ENCODE measurements around the gene MAN2A2. TPM values are rescaled to one million over a fixed set of nuclear protein-coding genes. Genes with fewer than 3 reads are reported as not detected.

The MAN2A2 gene
- polyA plus RNA-seq, 1 experiment: 14.3 TPM

- no peak overlapping the region for H3K27ac ChIP-seq (ENCODE audit: low read depth, low read length)
- no peaks in the 10 kb centered on the region; the same call in 1 of the 2 replicates for H3K9me3 ChIP-seq (ENCODE audit: control insufficient read depth, insufficient read depth, low read length)
- H3K4me3 ChIP-seq (ENCODE audit: low read depth, low read length): peak overlapping the region; percentile 77
- TF ChIP-seq, protein P1, sequence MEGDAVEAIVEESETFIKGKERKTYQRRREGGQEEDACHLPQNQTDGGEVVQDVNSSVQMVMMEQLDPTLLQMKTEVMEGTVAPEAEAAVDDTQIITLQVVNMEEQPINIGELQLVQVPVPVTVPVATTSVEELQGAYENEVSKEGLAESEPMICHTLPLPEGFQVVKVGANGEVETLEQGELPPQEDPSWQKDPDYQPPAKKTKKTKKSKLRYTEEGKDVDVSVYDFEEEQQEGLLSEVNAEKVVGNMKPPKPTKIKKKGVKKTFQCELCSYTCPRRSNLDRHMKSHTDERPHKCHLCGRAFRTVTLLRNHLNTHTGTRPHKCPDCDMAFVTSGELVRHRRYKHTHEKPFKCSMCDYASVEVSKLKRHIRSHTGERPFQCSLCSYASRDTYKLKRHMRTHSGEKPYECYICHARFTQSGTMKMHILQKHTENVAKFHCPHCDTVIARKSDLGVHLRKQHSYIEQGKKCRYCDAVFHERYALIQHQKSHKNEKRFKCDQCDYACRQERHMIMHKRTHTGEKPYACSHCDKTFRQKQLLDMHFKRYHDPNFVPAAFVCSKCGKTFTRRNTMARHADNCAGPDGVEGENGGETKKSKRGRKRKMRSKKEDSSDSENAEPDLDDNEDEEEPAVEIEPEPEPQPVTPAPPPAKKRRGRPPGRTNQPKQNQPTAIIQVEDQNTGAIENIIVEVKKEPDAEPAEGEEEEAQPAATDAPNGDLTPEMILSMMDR (IDR thresholded peaks at IDR 0.05; ENCODE audit: low read depth, low read length): no peak
- no peak for DNase-seq (ENCODE audit: low read depth, low spot score)
- ChIA-PET POLR2A (interaction anchor here (0.6 to 1.4 kb wide), 3 partner anchors 33 to 616 kb away, joined by 4 to 5 read pairs (median 4); no protein-coding TSS in a partner anchor), CTCF (interaction anchor here (0.8 to 9.3 kb wide), 7 partner anchors 14 to 368 kb away, joined by 3 to 98 read pairs (median 4); partner anchors contain the start of genes HDDC3 and UNC45A)
- H3K27me3 ChIP-seq (ENCODE audit: control insufficient read depth, insufficient read depth, low read length): no peaks in the 10 kb centered on the region
Observed at GRCh38 chr15:90903733-90904536, 833 bp downstream of the MAN2A2 start.

GRCh38 chr15:90904746-90905145 lies 1.6 kb downstream of the MAN2A2 start:
- H3K4me3 ChIP-seq (ENCODE audit: low read depth, low read length): no peak overlapping the region
- no peak for DNase-seq (ENCODE audit: low read depth, low spot score)
- TF ChIP-seq, protein P1 (IDR thresholded peaks at IDR 0.05; ENCODE audit: low read depth, low read length): no peak
- POLR2A ChIA-PET: no interaction called here
- H3K27ac ChIP-seq (ENCODE audit: low read depth, low read length): no peak overlapping the region
- H3K27me3 ChIP-seq (ENCODE audit: control insufficient read depth, insufficient read depth, low read length): no peaks in the 10 kb centered on the region
- H3K9me3 ChIP-seq (ENCODE audit: control insufficient read depth, insufficient read depth, low read length): no peaks in the 10 kb centered on the region; the same call in 1 of the 2 replicates
- CTCF ChIA-PET: interaction anchor here (0.8 to 9.3 kb wide), 3 partner anchors 19 to 367 kb away, joined by 4 to 98 read pairs (median 4); partner anchors contain the start of genes HDDC3 and UNC45A

- H3K27ac ChIP-seq (ENCODE audit: low read depth, low read length): no peak overlapping the region
- TF ChIP-seq, protein P1 (IDR thresholded peaks at IDR 0.05; ENCODE audit: low read depth, low read length): no peak
- H3K4me3 ChIP-seq (ENCODE audit: low read depth, low read length): no peak overlapping the region
- H3K27me3 ChIP-seq (ENCODE audit: control insufficient read depth, insufficient read depth, low read length): no peaks in the 10 kb centered on the region
- no peak for DNase-seq (ENCODE audit: low read depth, low spot score)
- ChIA-PET POLR2A (no interaction called here), CTCF (interaction anchor here (9.3 kb wide), 1 partner anchor 27 kb away, joined by 98 read pairs; the partner anchor contains the start of genes HDDC3 and UNC45A)
- H3K9me3 ChIP-seq (ENCODE audit: control insufficient read depth, insufficient read depth, low read length): no peaks in the 10 kb centered on the region; the same call in 1 of the 2 replicates
Observed at GRCh38 chr15:90905306-90906180, 2.4 kb downstream of the MAN2A2 start.

GRCh38 chr15:90906181-90906849 lies 3.2 kb downstream of the MAN2A2 start:
- no peak overlapping the region for H3K27ac ChIP-seq (ENCODE audit: low read depth, low read length)
- DNase-seq (ENCODE audit: low read depth, low spot score): no peak
- no peaks in the 10 kb centered on the region; the same call in 1 of the 2 replicates for H3K9me3 ChIP-seq (ENCODE audit: control insufficient read depth, insufficient read depth, low read length)
- TF ChIP-seq, protein P1 (IDR thresholded peaks at IDR 0.05; ENCODE audit: low read depth, low read length): no peak
- H3K27me3 ChIP-seq (ENCODE audit: control insufficient read depth, insufficient read depth, low read length): no peaks in the 10 kb centered on the region
- ChIA-PET POLR2A (no interaction called here), CTCF (interaction anchor here (9.3 kb wide), 1 partner anchor 26 kb away, joined by 98 read pairs; the partner anchor contains the start of genes HDDC3 and UNC45A)
- H3K4me3 ChIP-seq (ENCODE audit: low read depth, low read length): no peak overlapping the region
